GM12878 (cell line): Measurements from ENCODE around the gene FOXG1. TPM values are rescaled to one million over a fixed set of nuclear protein-coding genes. Genes with fewer than 3 reads are reported as not detected.

ENCODE experiments used
- ATAC-seq: fragments of 200-7000 bp; cut with Tn5 transposase; 3 replicates; pipeline ENCODE4 v1.9.1; 2020; ENCODE audit warnings: mild to moderate bottlenecking, moderate library complexity
- BruUV-seq: library from RNA; stranded (reverse); fragments of 400-500 nt; replicated peaks from 2 replicates; lab custom pipeline; 2021; lab: Mats Ljungman, UMichigan
- CTCF ChIA-PET: fragments of 300-600 bp; sonication (Branson Sonifier 250); formaldehyde crosslinking; extraction: SDS; loops from one replicate; lab custom pipeline; 2021; ENCODE audit warnings: inconsistent platforms; lab: Yijun Ruan, JAX
- POLR2A ChIA-PET: fragments of 350-600 bp; formaldehyde crosslinking; extraction: SDS; loops from one replicate; lab custom pipeline; 2021; ENCODE audit warnings: inconsistent platforms; lab: Charles Lee
- RAD21 ChIA-PET: fragments of 300-600 bp; sonication (Branson Sonifier 250); formaldehyde crosslinking; loops from one replicate; lab custom pipeline; 2023; ENCODE audit warnings: antibody characterized with exemption; ENCODE audit not compliant: unreplicated experiment; lab: Charles Lee
- SMC1A ChIA-PET: fragments of 300-600 bp; sonication (Branson Sonifier 250); formaldehyde crosslinking; loops from one replicate; lab custom pipeline; 2023; ENCODE audit not compliant: unreplicated experiment, uncharacterized antibody; lab: Charles Lee
- DNase-seq: peaks from one replicate; pipeline ENCODE4 v3.0.0-alpha.2; 2011; ENCODE audit warnings: low read depth, low spot score
- FAIRE-seq: peaks from 3 replicates; lab custom pipeline; 2011; peaks lifted over from hg19 to GRCh38; lab: Jason Lieb, UNC
- H2AFZ ChIP-seq: 2 replicates; pipeline ENCODE4 v1.6.0; 2011; ENCODE audit warnings: low read depth, low read length, control low read depth; ENCODE audit not compliant: control insufficient read depth
- H3K27ac ChIP-seq: 2 replicates; pipeline ENCODE4 v1.5.1; 2011; ENCODE audit warnings: control low read depth; ENCODE audit not compliant: control insufficient read depth, insufficient read depth
- H3K27me3 ChIP-seq, 2 experiments: replicated peaks in 1 of 2; 2 replicates each; pipeline versions ENCODE4 v1.6.0 to v1.6.1; 2011; ENCODE audit warnings: low read length in 1 of 2; ENCODE audit not compliant: control insufficient read depth in 2 of 2, insufficient read depth in 2 of 2
- H3K36me3 ChIP-seq, 2 experiments: 2 replicates each; pipeline ENCODE4 v1.5.1; 2011; ENCODE audit warnings: low read length in 1 of 2; ENCODE audit not compliant: control insufficient read depth in 2 of 2, insufficient read depth in 2 of 2
- H3K4me1 ChIP-seq: 2 replicates; pipeline ENCODE4 v1.6.1; 2011; ENCODE audit warnings: mild to moderate bottlenecking, low read length, moderate library complexity, mixed read lengths; ENCODE audit not compliant: control insufficient read depth, insufficient read depth
- H3K4me2 ChIP-seq: 2 replicates; pipeline ENCODE4 v1.6.0; 2011; ENCODE audit warnings: control low read depth; ENCODE audit not compliant: control insufficient read depth, insufficient read depth
- H3K4me3 ChIP-seq: fragments of 200-600 bp; sonication (generic); 2 replicates; pipeline ENCODE4 v1.5.1; 2016
- H3K79me2 ChIP-seq: 2 replicates; pipeline ENCODE4 v1.6.0; 2011; ENCODE audit warnings: low read length; ENCODE audit not compliant: control insufficient read depth, insufficient read depth
- H3K9ac ChIP-seq: 2 replicates; pipeline ENCODE4 v1.8.0; 2011; ENCODE audit warnings: low read length, control low read depth, mixed read lengths; ENCODE audit not compliant: control insufficient read depth, insufficient read depth
- H3K9me3 ChIP-seq: replicated peaks from 3 replicates; pipeline ENCODE4 v1.5.1; 2011; ENCODE audit warnings: mild to moderate bottlenecking, low read length; ENCODE audit not compliant: control insufficient read depth, insufficient read depth
- H4K20me1 ChIP-seq: 2 replicates; pipeline ENCODE4 v1.6.0; 2011; ENCODE audit not compliant: control insufficient read depth, insufficient read depth
- CREB1 ChIP-seq: IDR thresholded peaks from 2 replicates; pipeline ENCODE4 v1.6.1; 2012; ENCODE audit warnings: low read depth, mild to moderate bottlenecking, inconsistent platforms
- FOXK2 ChIP-seq: fragments of 450-650 bp; IDR thresholded peaks from 2 replicates; pipeline ENCODE4 v1.6.1; 2017; ENCODE audit warnings: mild to moderate bottlenecking, moderate library complexity
- JUND ChIP-seq: IDR thresholded peaks from 2 replicates; pipeline ENCODE4 v1.6.1; 2012; ENCODE audit warnings: low read depth, mild to moderate bottlenecking, low read length, improper control_type of control experiment, moderate library complexity
- NR2F1 ChIP-seq: fragments of 450-650 bp; conservative IDR thresholded peaks from 2 replicates; pipeline ENCODE4 v1.6.1; 2017; ENCODE audit warnings: mild to moderate bottlenecking
- YY1 ChIP-seq: IDR thresholded peaks from 2 replicates; pipeline ENCODE4 v1.6.1; 2011; ENCODE audit warnings: low read depth, mild to moderate bottlenecking, low read length
- WGBS: methylation state at CpG from one replicate; pipeline ENCODE4 v1.1.6; 2016; ENCODE audit warnings: low lambda C conversion rate; ENCODE audit not compliant: insufficient replicate concordance, insufficient coverage; ENCODE audit errors: missing lambda C conversion rate; 5-methylcytosine and 5-hydroxymethylcytosine counted together
- in situ Hi-C: fragments of 300-500 bp; cut with MboI; formaldehyde crosslinking; loops from 9 replicates; pipeline ENCODE4 v1.14.3; 2018; ENCODE audit warnings: mixed read lengths
- intact Hi-C: fragments of 100-400 bp; cut with micrococcal nuclease; formaldehyde crosslinking; loops from one replicate; pipeline ENCODE4 v1.14.2; 2022; ENCODE audit not compliant: unreplicated experiment
- polyA plus RNA-seq, 11 experiments: library from polyadenylated mRNA; depleted of rRNA in 4 of 11; unstranded in 6 of 11; stranded (reverse) in 5 of 11; fragments of >200 nt; fragmentation: Nextera tagmentation in 4 of 11; fragmentation: Illumina TruSeq in 1 of 11; extraction: Ambion mirVana in 4 of 11; extraction: Trizol in 1 of 11; gene quantifications; 1 replicate in 1 of 11; 2 replicates in 10 of 11; pipeline versions ENCODE4 v1.2.1 to v1.2.3, GENCODE V29; 2011 to 2016; ENCODE audit warnings: inconsistent platforms in 2 of 11, missing spikeins in 2 of 11, low read depth in 1 of 11
- total RNA-seq, 4 experiments: library from RNA; depleted of rRNA in 3 of 4; stranded (reverse); fragments of >200 nt in 3 of 4; fragmentation: Illumina TruSeq in 1 of 4; extraction: Trizol in 1 of 4; gene quantifications; 2 replicates each; pipeline versions ENCODE4 v1.2.1 to v1.2.3, GENCODE V29; 2013 to 2021
- TF ChIP-seq, protein P1 (sequence below): fragments of 450-650 bp; IDR thresholded peaks from 2 replicates; pipeline ENCODE4 v1.6.1; 2017; ENCODE audit warnings: mild to moderate bottlenecking, moderate library complexity

FOXG1 gene
- total and polyA plus RNA-seq, 10 of the 15 experiments (the other 5 are each of a cell fraction or from before 2014, with no cell fraction given): 0.04 to 0.44 (median 0.06) TPM; not detected in 1

- intact Hi-C loops (loop anchor here (5.0 kb wide), 1 partner anchor 447 kb away; no protein-coding TSS in a partner anchor), in situ Hi-C loops (loop anchor here (25.0 kb wide), 2 partner anchors 437 to 1662 kb away; no protein-coding TSS in a partner anchor)
- 36% methylated on average over 29 of the region's 29 CpGs for WGBS
- no peaks in the 10 kb centered on the region; a peak in 1 of 4 replicates for H3K27me3 ChIP-seq
- FAIRE-seq: no peak
- H3K9me3 ChIP-seq: no peaks in the 10 kb centered on the region
- no peaks in the 10 kb centered on the region for H4K20me1 ChIP-seq
- POLR2A ChIA-PET: no interaction called here
- no peak for ATAC-seq
- BruUV-seq: no TSS peak
- no peak overlapping the region for H3K4me3 ChIP-seq
- no peaks in the 10 kb centered on the region for H3K79me2 ChIP-seq
- H2AFZ ChIP-seq: no peak overlapping the region
- DNase-seq: no peak
- no peaks in the 10 kb centered on the region for H3K36me3 ChIP-seq
- H3K9ac ChIP-seq: no peak overlapping the region
- CTCF ChIA-PET: interaction anchor here (1.1 to 1.3 kb wide), 3 partner anchors 18 to 1440 kb away, joined by 4 to 5 read pairs (median 5); no protein-coding TSS in a partner anchor
- H3K27ac ChIP-seq: no peak overlapping the region
- SMC1A ChIA-PET: no interaction called here
- no peaks in the 10 kb centered on the region for H3K4me1 ChIP-seq
- RAD21 ChIA-PET: no interaction called here
- TF ChIP-seq NR2F1 (no peak), JUND (no peak), CREB1 (no peak), YY1 (no peak), FOXK2 (no peak)
- TF ChIP-seq, protein P1, sequence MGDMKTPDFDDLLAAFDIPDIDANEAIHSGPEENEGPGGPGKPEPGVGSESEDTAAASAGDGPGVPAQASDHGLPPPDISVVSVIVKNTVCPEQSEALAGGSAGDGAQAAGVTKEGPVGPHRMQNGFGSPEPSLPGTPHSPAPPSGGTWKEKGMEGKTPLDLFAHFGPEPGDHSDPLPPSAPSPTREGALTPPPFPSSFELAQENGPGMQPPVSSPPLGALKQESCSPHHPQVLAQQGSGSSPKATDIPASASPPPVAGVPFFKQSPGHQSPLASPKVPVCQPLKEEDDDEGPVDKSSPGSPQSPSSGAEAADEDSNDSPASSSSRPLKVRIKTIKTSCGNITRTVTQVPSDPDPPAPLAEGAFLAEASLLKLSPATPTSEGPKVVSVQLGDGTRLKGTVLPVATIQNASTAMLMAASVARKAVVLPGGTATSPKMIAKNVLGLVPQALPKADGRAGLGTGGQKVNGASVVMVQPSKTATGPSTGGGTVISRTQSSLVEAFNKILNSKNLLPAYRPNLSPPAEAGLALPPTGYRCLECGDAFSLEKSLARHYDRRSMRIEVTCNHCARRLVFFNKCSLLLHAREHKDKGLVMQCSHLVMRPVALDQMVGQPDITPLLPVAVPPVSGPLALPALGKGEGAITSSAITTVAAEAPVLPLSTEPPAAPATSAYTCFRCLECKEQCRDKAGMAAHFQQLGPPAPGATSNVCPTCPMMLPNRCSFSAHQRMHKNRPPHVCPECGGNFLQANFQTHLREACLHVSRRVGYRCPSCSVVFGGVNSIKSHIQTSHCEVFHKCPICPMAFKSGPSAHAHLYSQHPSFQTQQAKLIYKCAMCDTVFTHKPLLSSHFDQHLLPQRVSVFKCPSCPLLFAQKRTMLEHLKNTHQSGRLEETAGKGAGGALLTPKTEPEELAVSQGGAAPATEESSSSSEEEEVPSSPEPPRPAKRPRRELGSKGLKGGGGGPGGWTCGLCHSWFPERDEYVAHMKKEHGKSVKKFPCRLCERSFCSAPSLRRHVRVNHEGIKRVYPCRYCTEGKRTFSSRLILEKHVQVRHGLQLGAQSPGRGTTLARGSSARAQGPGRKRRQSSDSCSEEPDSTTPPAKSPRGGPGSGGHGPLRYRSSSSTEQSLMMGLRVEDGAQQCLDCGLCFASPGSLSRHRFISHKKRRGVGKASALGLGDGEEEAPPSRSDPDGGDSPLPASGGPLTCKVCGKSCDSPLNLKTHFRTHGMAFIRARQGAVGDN: no peak
- 0 out of 2 replicates have a peak overlapping the region, but pooled peaks have one; percentile 3 for H3K4me2 ChIP-seq
These were observed 8.5 kb downstream of the FOXG1 start for GRCh38 chr14:28774764-28775735.
